Naive thymus-derived CD4-positive, alpha-beta T cell (primary cell): ENCODE results near the gene SNUPN. TPM values are rescaled to one million over a fixed set of nuclear protein-coding genes. Genes with fewer than 3 reads are reported as not detected.

Experiments
- ATAC-seq: fragments of 150-1000 bp; cut with Tn5 transposase; 2 replicates; pipeline ENCODE4 v1.10.0; 2021; ENCODE audit warnings: mild to moderate bottlenecking, moderate library complexity
- CTCF ChIA-PET: fragments of 350-600 bp; sonication (Branson Sonifier 250); formaldehyde crosslinking; loops from one replicate; lab custom pipeline; 2021; ENCODE audit warnings: antibody characterized with exemption; lab: Charles Lee
- POLR2A ChIA-PET: fragments of 350-600 bp; sonication (Branson Sonifier 250); formaldehyde crosslinking; loops from one replicate; lab custom pipeline; 2021; ENCODE audit warnings: antibody characterized with exemption, inconsistent platforms; lab: Charles Lee
- DNase-seq, 9 donors: peaks; one replicate each; pipeline versions ENCODE4 v3.0.0 to v3.0.0-alpha.2; 2020 to 2022; ENCODE audit warnings: mixed read lengths in 1 of 9
- H3K27ac ChIP-seq: one replicate; pipeline ENCODE4 v1.7.0; 2013; ENCODE audit warnings: mild to moderate bottlenecking, low read depth, low read length, moderate library complexity
- H3K27me3 ChIP-seq, 2 donors: one replicate each; pipeline ENCODE4 v1.7.0; 2013; ENCODE audit warnings: low read length in 2 of 2, mild to moderate bottlenecking in 2 of 2, moderate library complexity in 2 of 2; ENCODE audit not compliant: control insufficient read depth in 2 of 2, insufficient read depth in 2 of 2
- H3K36me3 ChIP-seq, 3 experiments: 1 replicate in 2 of 3; 2 replicates in 1 of 3; pipeline ENCODE4 v1.7.0; 2013; ENCODE audit warnings: low read length in 3 of 3, mild to moderate bottlenecking in 3 of 3, moderate library complexity in 1 of 3; ENCODE audit not compliant: insufficient read depth in 3 of 3, control insufficient read depth in 2 of 3
- H3K4me1 ChIP-seq, 2 donors: one replicate each; pipeline ENCODE4 v1.7.0; 2013; ENCODE audit warnings: low read length in 2 of 2, mild to moderate bottlenecking in 2 of 2, moderate library complexity in 1 of 2; ENCODE audit not compliant: control insufficient read depth in 2 of 2, insufficient read depth in 2 of 2
- H3K4me3 ChIP-seq: 2 replicates; pipeline ENCODE4 v1.7.0; 2013; ENCODE audit warnings: mild to moderate bottlenecking, low read length
- H3K9me3 ChIP-seq, 3 experiments: 1 replicate in 2 of 3; 2 replicates in 1 of 3; pipeline ENCODE4 v1.7.0; 2013; ENCODE audit warnings: low read length in 3 of 3; ENCODE audit not compliant: control insufficient read depth in 2 of 3
- H3K27ac Mint-ChIP-seq, 9 donors: one replicate each; pipeline ENCODE4 v1.8.0; 2020 to 2022; ENCODE audit warnings: mixed read lengths in 9 of 9, mild to moderate bottlenecking in 8 of 9, moderate library complexity in 5 of 9, inconsistent platforms in 2 of 9
- H3K27me3 Mint-ChIP-seq, 5 donors: one replicate each; pipeline ENCODE4 v1.8.0; 2021 to 2022; ENCODE audit warnings: mixed read lengths in 5 of 5, mild to moderate bottlenecking in 1 of 5
- H3K36me3 Mint-ChIP-seq, 5 donors: one replicate each; pipeline ENCODE4 v1.8.0; 2020 to 2022; ENCODE audit warnings: mixed read lengths in 5 of 5, mild to moderate bottlenecking in 3 of 5, inconsistent platforms in 1 of 5
- H3K4me1 Mint-ChIP-seq, 7 donors: one replicate each; pipeline ENCODE4 v1.8.0; 2020 to 2022; ENCODE audit warnings: mixed read lengths in 7 of 7, mild to moderate bottlenecking in 3 of 7, inconsistent platforms in 1 of 7
- H3K4me3 Mint-ChIP-seq, 10 donors: one replicate each; pipeline ENCODE4 v1.8.0; 2020 to 2022; ENCODE audit warnings: mild to moderate bottlenecking in 10 of 10, mixed read lengths in 10 of 10, moderate library complexity in 6 of 10, inconsistent platforms in 2 of 10
- H3K9me3 Mint-ChIP-seq, 11 donors: one replicate each; pipeline ENCODE4 v1.8.0; 2020 to 2022; ENCODE audit warnings: mixed read lengths in 11 of 11, mild to moderate bottlenecking in 4 of 11, inconsistent platforms in 1 of 11, moderate library complexity in 1 of 11
- intact Hi-C, 2 donors: fragments of 100-400 bp; cut with micrococcal nuclease; formaldehyde crosslinking; loops; one replicate each; pipeline ENCODE4 v1.15.1; 2023
- polyA plus RNA-seq, 2 donors: library from polyadenylated mRNA; unstranded; fragments of 300-500 nt; fragmentation: Illumina TruSeq; gene quantifications; one replicate each; pipeline ENCODE4 v1.2.3, GENCODE V29; 2021
- total RNA-seq, 6 experiments: library from RNA in 5 of 6; stranded (reverse) in 5 of 6; gene quantifications; 1 replicate in 5 of 6; 2 replicates in 1 of 6; pipeline ENCODE4 v1.2.3 and lab custom pipeline; 2021 to 2026

SNUPN gene
- total and polyA plus RNA-seq, 7 experiments from 2014 or later = 16.5 to 51.5 (median 22.6) TPM

GRCh38 chr15:75654201-75654907 is 28.8 kb upstream of the SNUPN start:
- Histone ChIP-seq H3K27ac (no peak overlapping the region), H3K4me3 (no peak overlapping the region), H3K36me3 (no peaks in the 10 kb centered on the region), H3K4me1 (peaks cover 0 to 8% of the 10 kb centered on the region in 2 donors), H3K9me3 (no peaks in the 10 kb centered on the region), H3K27me3 (no peaks in the 10 kb centered on the region)
- H3K27me3 Mint-ChIP-seq = no peaks in the 10 kb centered on the region
- ATAC-seq (no peak), DNase-seq (no peak)
- CTCF ChIA-PET = interaction anchor here (0.7 to 0.8 kb wide), 2 partner anchors 15 to 20 kb away, joined by 3 to 4 read pairs; no protein-coding TSS in a partner anchor
- intact Hi-C loops = no loop called here
- H3K27ac Mint-ChIP-seq = no peak overlapping the region
- no peak overlapping the region for H3K4me3 Mint-ChIP-seq
- POLR2A ChIA-PET = no interaction called here
- H3K36me3 Mint-ChIP-seq = no peaks in the 10 kb centered on the region
- peaks cover 15 to 32% (median 21%) of the 10 kb centered on the region in 7 donors for H3K4me1 Mint-ChIP-seq
- H3K9me3 Mint-ChIP-seq = no peaks in the 10 kb centered on the region

GRCh38 chr15:75653347-75653913 is 27.9 kb upstream of the SNUPN start:
- Histone ChIP-seq H3K36me3 (no peaks in the 10 kb centered on the region), H3K4me1 (peaks cover 0 to 9% of the 10 kb centered on the region in 2 donors), H3K27me3 (no peaks in the 10 kb centered on the region), H3K9me3 (no peaks in the 10 kb centered on the region), H3K27ac (no peak overlapping the region), H3K4me3 (no peak overlapping the region)
- ChIA-PET CTCF (interaction anchor here (0.7 to 0.8 kb wide), 2 partner anchors 14 to 21 kb away, joined by 3 to 4 read pairs; no protein-coding TSS in a partner anchor), POLR2A (no interaction called here)
- intact Hi-C loops = no loop called here
- Mint-ChIP-seq H3K36me3 (no peaks in the 10 kb centered on the region), H3K4me3 (no peak overlapping the region), H3K9me3 (no peaks in the 10 kb centered on the region), H3K27ac (no peak overlapping the region), H3K27me3 (no peaks in the 10 kb centered on the region), H3K4me1 (peaks cover 15 to 37% (median 24%) of the 10 kb centered on the region in 7 donors)
- ATAC-seq (no peak), DNase-seq (no peak)

DNA sequence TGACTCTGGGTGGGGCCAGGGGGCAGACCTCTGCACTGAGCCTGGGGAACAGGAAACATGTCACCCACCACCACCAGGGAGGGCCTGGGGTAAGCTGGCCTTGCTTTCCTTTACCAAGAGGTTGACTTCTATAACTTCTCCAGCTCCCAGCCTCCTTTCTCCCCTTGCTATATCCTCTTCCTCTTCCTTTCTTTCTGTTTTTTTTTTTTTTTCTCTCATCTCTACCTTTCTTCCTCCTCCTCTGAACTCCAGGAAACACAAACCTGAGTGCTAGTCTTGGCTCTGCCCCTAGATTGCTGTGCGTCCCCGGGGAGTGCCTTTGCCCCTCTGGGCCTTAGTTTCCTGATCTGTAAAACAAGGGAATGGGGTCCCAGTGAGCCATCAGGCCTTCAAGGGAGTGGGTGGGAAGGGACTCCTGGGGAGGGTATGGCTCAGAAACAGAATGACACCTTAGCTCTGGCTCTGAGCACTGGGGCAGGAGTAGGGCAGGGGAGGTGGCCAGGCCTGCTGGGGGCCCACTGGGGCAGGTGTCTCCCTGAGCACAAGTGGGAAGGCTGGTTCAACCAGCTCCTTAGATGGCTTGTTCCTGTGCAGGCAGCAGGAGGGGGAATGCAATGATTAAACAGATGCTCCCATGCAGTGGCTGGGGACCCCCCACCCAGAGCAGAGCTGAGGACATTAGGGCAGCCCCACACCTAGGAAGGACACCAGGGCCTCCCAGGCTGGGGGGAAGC is 26.5 kb upstream of the SNUPN start:
- intact Hi-C loops = no loop called here
- H3K27ac Mint-ChIP-seq = peak overlapping the region in 5 of 9 donors; percentile 5 to 69 (median 28)
- Histone ChIP-seq H3K36me3 (no peaks in the 10 kb centered on the region), H3K4me1 (peaks cover under 1 to 13% of the 10 kb centered on the region in 2 donors), H3K27me3 (no peaks in the 10 kb centered on the region), H3K4me3 (no peak overlapping the region), H3K27ac (no peak overlapping the region), H3K9me3 (no peaks in the 10 kb centered on the region)
- H3K27me3 Mint-ChIP-seq = peaks cover 0 to 2% (median 0%) of the 10 kb centered on the region in 5 donors
- DNase-seq (no peak), ATAC-seq (no peak)
- no peaks in the 10 kb centered on the region for H3K9me3 Mint-ChIP-seq
- CTCF ChIA-PET = interaction anchor here (0.7 kb wide), 2 partner anchors 10 to 1037 kb away, joined by 3 to 4 read pairs; no protein-coding TSS in a partner anchor
- peak overlapping the region in 2 of 10 donors; percentile 37 to 47 for H3K4me3 Mint-ChIP-seq
- no peaks in the 10 kb centered on the region for H3K36me3 Mint-ChIP-seq
- H3K4me1 Mint-ChIP-seq = peaks cover 16 to 38% (median 25%) of the 10 kb centered on the region in 7 donors
- POLR2A ChIA-PET = interaction anchor here (1.1 to 2.6 kb wide), 2 partner anchors 11 to 26 kb away, joined by 3 to 11 read pairs; partner anchors contain the start of genes IMP3 and SNUPN

- Mint-ChIP-seq H3K27ac (peak overlapping the region in 5 of 9 donors; percentile 28 to 80 (median 69)), H3K36me3 (no peaks in the 10 kb centered on the region), H3K4me1 (peaks cover 16 to 46% (median 33%) of the 10 kb centered on the region in 7 donors), H3K27me3 (peaks cover 0 to 9% (median 0%) of the 10 kb centered on the region in 5 donors), H3K9me3 (no peaks in the 10 kb centered on the region), H3K4me3 (peak overlapping the region in 4 of 10 donors; percentile 15 to 62 (median 26))
- Histone ChIP-seq H3K9me3 (no peaks in the 10 kb centered on the region), H3K27ac (no peak overlapping the region), H3K27me3 (no peaks in the 10 kb centered on the region), H3K4me1 (peaks cover 6 to 18% of the 10 kb centered on the region in 2 donors), H3K4me3 (no peak overlapping the region), H3K36me3 (no peaks in the 10 kb centered on the region)
- POLR2A ChIA-PET = interaction anchor here (1.1 to 2.6 kb wide), 2 partner anchors 11 to 25 kb away, joined by 3 to 11 read pairs; partner anchors contain the start of genes IMP3 and SNUPN
- intact Hi-C loops = no loop called here
- CTCF ChIA-PET = interaction anchor here (0.7 to 0.8 kb wide), 3 partner anchors 9 to 1036 kb away, joined by 3 to 6 read pairs (median 4); no protein-coding TSS in a partner anchor
- no peak for DNase-seq
- no peak for ATAC-seq
Measured at GRCh38 chr15:75650908-75651809, 25.6 kb upstream of the SNUPN start.

DNA sequence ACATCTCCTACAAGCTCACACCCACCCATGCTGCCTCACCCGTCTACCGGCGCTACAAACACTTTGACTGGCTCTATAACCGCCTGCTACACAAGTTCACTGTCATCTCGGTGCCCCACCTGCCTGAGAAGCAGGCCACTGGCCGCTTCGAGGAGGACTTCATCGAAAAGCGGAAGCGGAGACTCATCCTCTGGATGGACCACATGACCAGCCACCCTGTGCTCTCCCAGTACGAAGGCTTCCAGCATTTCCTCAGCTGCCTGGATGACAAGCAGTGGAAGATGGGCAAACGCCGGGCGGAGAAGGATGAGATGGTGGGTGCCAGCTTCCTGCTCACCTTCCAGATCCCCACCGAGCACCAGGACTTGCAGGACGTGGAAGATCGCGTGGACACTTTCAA is 24.3 kb upstream of the SNUPN start:
- peak overlapping the region in 3 of 9 donors; percentile 27 to 70 (median 64) for H3K27ac Mint-ChIP-seq
- H3K4me3 ChIP-seq = no peak overlapping the region
- POLR2A ChIA-PET = interaction anchor here (1.1 to 2.6 kb wide), 3 partner anchors 9 to 24 kb away, joined by 3 to 11 read pairs (median 5); partner anchors contain the start of genes IMP3 and SNUPN
- DNase-seq (no peak), ATAC-seq (no peak)
- H3K9me3 ChIP-seq = no peaks in the 10 kb centered on the region
- H3K27ac ChIP-seq = no peak overlapping the region
- CTCF ChIA-PET = no interaction called here
- no peaks in the 10 kb centered on the region for H3K36me3 ChIP-seq
- peak overlapping the region in 8 of 10 donors; percentile 27 to 91 (median 70) for H3K4me3 Mint-ChIP-seq
- H3K9me3 Mint-ChIP-seq = no peaks in the 10 kb centered on the region
- intact Hi-C loops = loop anchor here (10.0 kb wide), 3 partner anchors 255 to 1035 kb away; partner anchors contain the start of genes CLK3 (in 1 of the 2), CSK (in 1 of the 2) and FBXO22 (in 1 of the 2)
- peaks cover 16 to 48% (median 38%) of the 10 kb centered on the region in 7 donors for H3K4me1 Mint-ChIP-seq
- H3K36me3 Mint-ChIP-seq = no peaks in the 10 kb centered on the region
- H3K27me3 ChIP-seq = no peaks in the 10 kb centered on the region
- peaks cover 6 to 18% of the 10 kb centered on the region in 2 donors for H3K4me1 ChIP-seq
- H3K27me3 Mint-ChIP-seq = peaks cover 0 to 9% (median 0%) of the 10 kb centered on the region in 5 donors
